Esophagus muscularis mucosa (tissue), 3 donors: ENCODE measurements around the gene BCAS3.

Experiments
- EP300 ChIP-seq: sonication (generic); formaldehyde crosslinking; IDR thresholded peaks from one replicate; pipeline ENCODE4 v1.6.1; 2017; ENCODE audit warnings: antibody characterized with exemption
- TF ChIP-seq, protein P1 (sequence below), 3 experiments: fragments of 200-600 bp in 2 of 3; fragments of 450-650 bp in 1 of 3; sonication (generic) in 2 of 3; IDR thresholded peaks; one replicate each; pipeline ENCODE4 v1.5.1; 2017 to 2019; ENCODE audit warnings: antibody characterized with exemption in 3 of 3, mild to moderate bottlenecking in 2 of 3, moderate library complexity in 1 of 3

DNA sequence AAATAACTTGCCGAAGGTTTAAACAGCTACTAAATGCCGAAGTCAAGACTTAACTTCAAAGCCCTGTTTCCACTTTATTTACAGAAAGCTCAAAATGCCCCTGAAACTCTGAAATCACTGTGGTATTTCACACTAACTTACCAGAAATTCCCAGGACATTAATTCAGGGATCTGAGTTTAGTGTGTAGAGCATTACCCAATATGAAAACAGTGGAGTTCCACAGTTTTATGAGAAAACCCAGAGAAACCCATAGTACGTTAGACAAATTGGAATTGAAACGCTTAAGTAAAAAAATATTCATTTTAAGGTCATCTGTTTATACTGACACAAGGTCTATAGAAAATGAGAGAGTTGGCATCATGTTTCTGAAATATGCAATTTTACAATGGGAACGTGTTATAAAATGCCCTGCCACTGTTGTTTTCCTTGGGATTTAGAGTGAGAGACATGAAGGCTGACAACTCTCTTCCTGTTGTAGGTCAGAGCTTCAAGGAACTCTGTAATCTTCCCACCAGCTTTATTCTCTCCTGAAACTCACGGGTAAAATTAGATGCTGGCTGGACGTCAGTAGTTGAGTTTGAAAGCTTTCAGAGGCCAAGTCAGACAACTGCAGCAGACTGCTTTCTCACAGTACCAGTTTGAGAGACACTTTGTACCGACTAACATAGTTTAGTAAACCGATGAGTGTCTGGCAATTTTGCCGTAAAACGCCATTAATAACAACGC, 582.6 kb downstream of the BCAS3 start:
- TF ChIP-seq, protein P1, sequence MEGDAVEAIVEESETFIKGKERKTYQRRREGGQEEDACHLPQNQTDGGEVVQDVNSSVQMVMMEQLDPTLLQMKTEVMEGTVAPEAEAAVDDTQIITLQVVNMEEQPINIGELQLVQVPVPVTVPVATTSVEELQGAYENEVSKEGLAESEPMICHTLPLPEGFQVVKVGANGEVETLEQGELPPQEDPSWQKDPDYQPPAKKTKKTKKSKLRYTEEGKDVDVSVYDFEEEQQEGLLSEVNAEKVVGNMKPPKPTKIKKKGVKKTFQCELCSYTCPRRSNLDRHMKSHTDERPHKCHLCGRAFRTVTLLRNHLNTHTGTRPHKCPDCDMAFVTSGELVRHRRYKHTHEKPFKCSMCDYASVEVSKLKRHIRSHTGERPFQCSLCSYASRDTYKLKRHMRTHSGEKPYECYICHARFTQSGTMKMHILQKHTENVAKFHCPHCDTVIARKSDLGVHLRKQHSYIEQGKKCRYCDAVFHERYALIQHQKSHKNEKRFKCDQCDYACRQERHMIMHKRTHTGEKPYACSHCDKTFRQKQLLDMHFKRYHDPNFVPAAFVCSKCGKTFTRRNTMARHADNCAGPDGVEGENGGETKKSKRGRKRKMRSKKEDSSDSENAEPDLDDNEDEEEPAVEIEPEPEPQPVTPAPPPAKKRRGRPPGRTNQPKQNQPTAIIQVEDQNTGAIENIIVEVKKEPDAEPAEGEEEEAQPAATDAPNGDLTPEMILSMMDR (IDR thresholded peaks at IDR 0.05): no peak
- TF ChIP-seq EP300: peak; percentile 3
